Adrenal gland (tissue), 12 donors: ENCODE measurements around the gene CDH3. TPM values are rescaled to one million over a fixed set of nuclear protein-coding genes. Genes with fewer than 3 reads are reported as not detected.

Source experiments
- DNase-seq, 7 donors: peaks; one replicate each; pipeline ENCODE4 v3.0.0-alpha.2; 2019 to 2020
- H3K27ac ChIP-seq, 5 donors: fragments of 200-600 bp; sonication (generic) in 4 of 5; 1 replicate in 3 of 5; 2 replicates in 2 of 5; pipeline versions ENCODE4 v1.5.1 to v1.8.0; 2016 to 2020; ENCODE audit warnings: mild to moderate bottlenecking in 1 of 5
- H3K27me3 ChIP-seq: fragments of 200-600 bp; 2 replicates; pipeline ENCODE4 v1.8.0; 2021
- H3K36me3 ChIP-seq, 2 donors: fragments of 200-600 bp; replicated peaks in 1 of 2; 1 replicate in 1 of 2; 2 replicates in 1 of 2; pipeline versions ENCODE4 v1.5.1 to v1.8.0; 2018 to 2022
- H3K4me1 ChIP-seq, 2 donors: fragments of 200-600 bp; replicated peaks in 1 of 2; 1 replicate in 1 of 2; 2 replicates in 1 of 2; pipeline versions ENCODE4 v1.5.1 to v1.8.0; 2018 to 2021
- H3K4me3 ChIP-seq, 4 donors: fragments of 200-600 bp; sonication (generic) in 3 of 4; one replicate each; pipeline ENCODE4 v1.5.1; 2016 to 2018
- H3K9me3 ChIP-seq, 3 donors: fragments of 200-600 bp; sonication (generic) in 1 of 3; replicated peaks in 1 of 3; 1 replicate in 2 of 3; 2 replicates in 1 of 3; pipeline versions ENCODE4 v1.5.1 to v1.8.0; 2016 to 2021
- CTCF ChIP-seq, 6 experiments: fragments of 450-650 bp in 4 of 6; fragments of 200-600 bp in 2 of 6; sonication (generic) in 1 of 6; IDR thresholded peaks; 1 replicate in 5 of 6; 2 replicates in 1 of 6; pipeline versions ENCODE4 v1.5.1 to v1.8.0; 2016 to 2021; ENCODE audit warnings: antibody characterized with exemption in 6 of 6, mild to moderate bottlenecking in 2 of 6, moderate library complexity in 1 of 6
- POLR2A ChIP-seq, 2 donors: fragments of 450-650 bp; IDR thresholded peaks; one replicate each; pipeline ENCODE4 v1.6.1; 2017; ENCODE audit warnings: antibody characterized with exemption in 2 of 2, mild to moderate bottlenecking in 2 of 2, moderate library complexity in 1 of 2
- WGBS, 4 donors: extraction: QIAGEN DNeasy Blood & Tissue Kit in 2 of 4; methylation state at CpG; one replicate each; pipeline versions ENCODE4 v1.1.5 to v1.1.7; 2013 to 2017; 5-methylcytosine and 5-hydroxymethylcytosine counted together
- intact Hi-C, 2 donors: fragments of 100-400 bp; cut with DNase I; formaldehyde crosslinking; loops; one replicate each; pipeline versions ENCODE4 v1.14.1 to v1.15.0; 2022 to 2023
- polyA plus RNA-seq, 3 donors: library from polyadenylated mRNA; stranded (reverse); fragments of 200-250 nt in 2 of 3; fragments of 350-450 nt in 1 of 3; fragmentation: Illumina TruSeq in 1 of 3; extraction: RNeasy Lipid Tissue Mini Kit (QIAGEN cat#74804) in 1 of 3; gene quantifications; one replicate each; pipeline ENCODE4 v1.2.3, GENCODE V29; 2013 to 2014
- total RNA-seq, 9 donors: library from RNA; depleted of rRNA in 4 of 9; stranded (reverse); fragments of >200 nt in 4 of 9; fragments of 120-200 nt in 1 of 9; fragmentation: NEBNext Ultra II Directional in 1 of 9; extraction: Animal tissue kit (Norgen Biotek cat#: 25700) in 1 of 9; gene quantifications; one replicate each; pipeline versions ENCODE4 v1.1.0 to v1.2.4, GENCODE V29; 2013 to 2023
- donor health status: healthy with polysubstance abuse.
- donor health status: Bipolar disorder and iron deficiency.
- donor health status: DM: yes; HTN: yes; CAD: no.
- donor health status: DM: no; HTN: no; CAD: no.
- donor health status: DM: no; HTN: no; CAD: no.
- donor health status: DM: yes; HTN: yes; CAD: no.

CDH3 gene
- total and polyA plus RNA-seq, 12 donors = 0.16 to 3.3 (median 1.0) TPM; not detected in 1

DNA sequence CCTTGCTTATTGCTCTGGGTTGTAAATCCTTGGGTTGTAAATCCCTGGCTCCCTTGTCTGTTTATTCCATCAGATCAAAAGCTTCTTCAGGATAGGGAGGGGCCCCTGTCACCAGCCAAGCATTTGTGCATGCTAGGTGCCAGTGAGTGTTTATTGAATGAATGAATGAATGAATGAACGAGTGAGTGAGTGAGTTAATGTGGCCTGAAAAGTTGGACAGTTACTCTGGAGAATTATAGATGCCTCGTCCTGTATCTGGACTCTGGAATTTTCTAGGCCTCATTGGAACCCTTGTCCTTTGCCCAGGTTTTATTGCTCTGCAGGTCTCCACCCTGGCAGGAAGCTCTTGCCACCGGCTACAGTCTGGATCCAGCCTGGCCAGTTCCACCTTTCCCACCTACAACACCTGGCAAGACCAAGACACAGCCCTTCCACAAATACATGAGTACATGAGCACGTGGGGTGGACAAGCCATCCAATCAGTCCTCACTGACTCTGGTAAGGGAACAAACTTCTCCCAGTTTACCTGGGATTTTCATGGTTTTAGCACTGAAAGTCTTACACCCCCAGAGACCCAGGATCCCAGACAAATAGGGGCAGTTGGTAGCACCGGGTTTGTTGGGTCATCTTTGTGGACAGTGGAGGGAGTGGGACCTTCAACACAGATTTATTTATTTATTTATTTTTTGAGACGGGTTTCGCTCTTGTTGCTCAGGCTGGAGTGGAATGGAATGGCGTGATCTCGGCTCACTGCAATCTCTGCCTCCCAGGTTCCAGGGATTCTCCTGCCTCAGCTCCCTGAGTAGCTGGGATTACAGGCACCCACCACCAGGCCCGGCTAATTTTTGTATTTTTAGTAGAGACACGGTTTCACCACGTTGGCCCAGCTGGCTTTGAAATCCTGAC, 77.3 kb downstream of the CDH3 start:
- Histone ChIP-seq H3K27me3 (no peaks in the 10 kb centered on the region), H3K27ac (no peak overlapping the region), H3K4me1 (no peaks in the 10 kb centered on the region), H3K4me3 (no peak overlapping the region), H3K36me3 (no peaks in the 10 kb centered on the region), H3K9me3 (no peaks in the 10 kb centered on the region)
- TF ChIP-seq POLR2A (IDR thresholded peaks at IDR 0.05) (no peak), CTCF (IDR thresholded peaks at IDR 0.05) (no peak)
- no peak for DNase-seq
- intact Hi-C loops = no loop called here
- 75 to 81% (median 77%) methylated on average over 12 of the region's 12 CpGs for WGBS, 4 donors

DNA sequence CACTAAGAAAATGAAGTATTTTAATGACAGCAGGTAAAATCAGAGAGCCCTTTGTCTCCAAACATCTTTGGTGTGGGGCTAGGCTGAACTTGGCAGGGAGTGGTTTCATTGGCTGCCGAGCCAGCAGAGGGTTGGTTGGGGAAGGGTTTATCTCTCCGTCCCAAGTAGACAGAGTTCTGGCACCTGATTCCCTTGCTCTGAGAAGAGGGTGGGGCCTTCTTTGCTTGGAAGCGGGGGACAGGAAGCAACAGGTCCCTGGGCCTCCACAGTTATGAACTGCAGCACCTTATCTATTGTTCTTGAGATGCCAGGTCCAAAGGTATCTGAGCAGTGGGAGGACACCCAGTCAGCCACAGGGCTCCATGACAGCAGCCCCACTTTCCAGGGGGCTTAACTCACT, 79.7 kb downstream of the CDH3 start:
- Histone ChIP-seq H3K27me3 (peaks cover 4% of the 10 kb centered on the region), H3K4me1 (no peaks in the 10 kb centered on the region), H3K27ac (no peak overlapping the region), H3K4me3 (no peak overlapping the region), H3K36me3 (no peaks in the 10 kb centered on the region), H3K9me3 (no peaks in the 10 kb centered on the region)
- no peak for DNase-seq
- 47 to 72% (median 70%) methylated on average over 2 to 3 of the region's 3 CpGs for WGBS, 4 donors
- intact Hi-C loops = no loop called here
- TF ChIP-seq POLR2A (IDR thresholded peaks at IDR 0.05) = no peak
- no peak for TF ChIP-seq CTCF (IDR thresholded peaks at IDR 0.05)

DNA sequence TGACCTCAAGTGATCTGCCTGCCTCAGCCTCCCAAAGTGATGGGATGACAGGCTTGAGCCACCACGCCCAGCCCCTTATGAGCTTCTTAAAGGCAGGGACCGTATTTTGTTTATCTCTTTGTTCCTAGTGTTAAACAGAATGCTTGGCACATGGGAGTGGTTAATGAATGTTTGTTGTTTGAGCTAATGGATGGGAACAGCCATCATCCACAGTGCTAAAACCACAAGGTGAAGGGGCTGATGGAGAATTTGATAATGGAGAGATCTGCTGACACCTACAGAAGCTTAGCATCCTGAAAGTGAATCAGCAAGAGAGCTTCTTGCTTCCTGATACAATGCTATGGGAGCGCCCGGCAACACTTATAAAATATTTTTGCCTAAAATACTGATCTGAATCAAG, 83.4 kb downstream of the CDH3 start:
- 82 to 89% (median 86%) methylated on average over 3 to 4 of the region's 4 CpGs for WGBS, 4 donors
- H3K9me3 ChIP-seq = no peaks in the 10 kb centered on the region
- DNase-seq = no peak
- H3K27ac ChIP-seq = no peak overlapping the region
- H3K4me3 ChIP-seq = no peak overlapping the region
- H3K4me1 ChIP-seq = no peaks in the 10 kb centered on the region
- intact Hi-C loops = no loop called here
- TF ChIP-seq CTCF (IDR thresholded peaks at IDR 0.05) = no peak
- TF ChIP-seq POLR2A (IDR thresholded peaks at IDR 0.05) = no peak
- H3K27me3 ChIP-seq = peaks cover 4% of the 10 kb centered on the region
- H3K36me3 ChIP-seq = no peaks in the 10 kb centered on the region

DNA sequence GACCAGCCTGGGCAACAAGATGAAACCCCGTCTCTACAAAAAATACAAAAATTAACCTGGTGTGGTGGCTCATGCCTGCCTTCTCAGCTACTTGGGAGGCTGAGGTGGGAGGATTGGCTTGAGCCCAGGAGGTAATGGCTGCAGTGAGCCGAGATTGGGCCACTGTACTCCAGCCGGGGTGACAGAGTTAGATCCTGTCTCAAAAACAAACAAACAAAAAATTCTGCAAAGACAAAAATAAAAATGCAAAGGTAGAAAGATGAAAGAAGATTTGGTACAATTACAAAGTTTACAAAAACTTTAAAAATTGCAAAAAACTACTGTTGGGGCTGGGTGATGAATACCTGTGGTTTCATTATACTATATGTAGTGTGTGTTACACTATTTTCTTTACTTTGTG, 86.5 kb downstream of the CDH3 start:
- no peak for DNase-seq
- intact Hi-C loops = no loop called here
- peaks cover 13% of the 10 kb centered on the region for H3K27me3 ChIP-seq
- H3K27ac ChIP-seq = no peak overlapping the region
- no peaks in the 10 kb centered on the region for H3K4me1 ChIP-seq
- 54 to 95% (median 60%) methylated on average over 2 to 3 of the region's 3 CpGs for WGBS, 4 donors
- H3K36me3 ChIP-seq = no peaks in the 10 kb centered on the region
- TF ChIP-seq CTCF (IDR thresholded peaks at IDR 0.05) = no peak
- TF ChIP-seq POLR2A (IDR thresholded peaks at IDR 0.05) = no peak
- no peaks in the 10 kb centered on the region for H3K9me3 ChIP-seq
- no peak overlapping the region for H3K4me3 ChIP-seq
